GM13976 (cell line): ENCODE data around the gene ADCK1.
"Not testable (repeated sequence)": the region's sequence is repeated elsewhere in the genome, so short reads cannot be mapped to it uniquely, and the experiment has no call there.

Source experiments
- DNase-seq: peaks from one replicate; pipeline ENCODE4 v3.0.0; 2012; ENCODE audit warnings: low spot score
- in situ Hi-C: fragments of 300-500 bp; cut with MboI; formaldehyde crosslinking; loops from one replicate; pipeline ENCODE4 v1.12.0; 2022; ENCODE audit warnings: low sequenced_read_pairs, mixed read lengths, inconsistent platforms; ENCODE audit not compliant: unreplicated experiment
- TF ChIP-seq, protein P1 (sequence below): IDR thresholded peaks from 2 replicates; pipeline ENCODE4 v1.5.1; 2012; ENCODE audit warnings: borderline replicate concordance, mild to moderate bottlenecking; ENCODE audit not compliant: insufficient read depth; ENCODE audit errors: extremely low read depth, missing control alignments, control extremely low read depth

Gene ADCK1

DNA sequence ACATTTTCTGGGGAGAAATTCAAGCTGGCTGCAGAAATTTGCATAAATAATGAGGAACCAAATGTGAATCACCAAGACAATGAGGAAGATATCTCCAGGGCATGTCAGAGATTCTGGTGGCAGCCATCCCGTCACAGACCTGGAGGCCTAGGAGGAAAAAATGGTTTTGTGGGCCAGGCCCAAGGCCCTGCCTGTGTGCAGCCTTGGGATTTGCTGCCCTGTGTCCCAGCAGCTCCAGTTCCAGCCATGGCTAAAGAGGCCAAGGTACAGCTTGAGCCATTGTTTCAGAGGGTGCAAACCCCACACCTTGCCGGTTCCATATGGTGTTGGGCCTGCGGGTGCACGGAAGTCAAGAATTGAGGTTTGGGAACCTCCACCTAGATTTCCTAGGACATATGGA lies 147.5 kb downstream of the ADCK1 start:
- TF ChIP-seq, protein P1, sequence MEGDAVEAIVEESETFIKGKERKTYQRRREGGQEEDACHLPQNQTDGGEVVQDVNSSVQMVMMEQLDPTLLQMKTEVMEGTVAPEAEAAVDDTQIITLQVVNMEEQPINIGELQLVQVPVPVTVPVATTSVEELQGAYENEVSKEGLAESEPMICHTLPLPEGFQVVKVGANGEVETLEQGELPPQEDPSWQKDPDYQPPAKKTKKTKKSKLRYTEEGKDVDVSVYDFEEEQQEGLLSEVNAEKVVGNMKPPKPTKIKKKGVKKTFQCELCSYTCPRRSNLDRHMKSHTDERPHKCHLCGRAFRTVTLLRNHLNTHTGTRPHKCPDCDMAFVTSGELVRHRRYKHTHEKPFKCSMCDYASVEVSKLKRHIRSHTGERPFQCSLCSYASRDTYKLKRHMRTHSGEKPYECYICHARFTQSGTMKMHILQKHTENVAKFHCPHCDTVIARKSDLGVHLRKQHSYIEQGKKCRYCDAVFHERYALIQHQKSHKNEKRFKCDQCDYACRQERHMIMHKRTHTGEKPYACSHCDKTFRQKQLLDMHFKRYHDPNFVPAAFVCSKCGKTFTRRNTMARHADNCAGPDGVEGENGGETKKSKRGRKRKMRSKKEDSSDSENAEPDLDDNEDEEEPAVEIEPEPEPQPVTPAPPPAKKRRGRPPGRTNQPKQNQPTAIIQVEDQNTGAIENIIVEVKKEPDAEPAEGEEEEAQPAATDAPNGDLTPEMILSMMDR = no peak
- in situ Hi-C loops = no loop called here
- DNase-seq = no peak

DNA sequence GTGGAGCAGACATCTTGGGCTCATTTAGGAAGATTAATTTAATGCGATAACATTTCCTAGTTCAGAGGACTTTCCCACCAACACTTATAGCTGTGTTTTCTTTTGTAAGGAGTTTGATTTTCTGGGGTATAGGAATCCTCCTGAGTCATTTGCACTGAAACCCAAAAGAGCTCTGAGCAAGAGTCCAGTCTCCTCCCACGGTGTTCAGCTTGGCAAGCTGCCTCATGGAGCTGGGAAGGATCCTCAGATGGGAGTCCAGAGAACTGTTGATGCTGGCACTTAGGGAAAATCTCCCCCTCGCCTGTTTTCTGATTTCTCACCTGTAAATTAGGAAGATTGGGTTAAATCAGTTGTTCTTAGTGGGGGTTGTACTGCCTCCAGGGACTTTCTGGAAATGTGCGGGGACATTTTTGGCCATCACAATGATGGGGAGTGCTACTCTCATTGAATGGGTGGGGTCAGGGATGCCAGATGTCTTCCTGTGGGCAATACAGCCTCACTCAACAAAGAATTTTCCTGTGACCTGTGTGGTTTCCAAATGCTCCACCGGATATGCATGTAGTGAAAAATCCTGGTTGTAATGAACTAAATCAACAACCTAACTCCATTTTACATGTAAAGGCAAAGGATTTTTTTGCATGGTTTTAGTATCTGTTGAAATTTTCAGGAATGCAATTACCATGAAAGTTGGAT lies 150.6 kb downstream of the ADCK1 start:
- in situ Hi-C loops = no loop called here
- no peak for DNase-seq
- TF ChIP-seq, protein P1 = no peak

DNA sequence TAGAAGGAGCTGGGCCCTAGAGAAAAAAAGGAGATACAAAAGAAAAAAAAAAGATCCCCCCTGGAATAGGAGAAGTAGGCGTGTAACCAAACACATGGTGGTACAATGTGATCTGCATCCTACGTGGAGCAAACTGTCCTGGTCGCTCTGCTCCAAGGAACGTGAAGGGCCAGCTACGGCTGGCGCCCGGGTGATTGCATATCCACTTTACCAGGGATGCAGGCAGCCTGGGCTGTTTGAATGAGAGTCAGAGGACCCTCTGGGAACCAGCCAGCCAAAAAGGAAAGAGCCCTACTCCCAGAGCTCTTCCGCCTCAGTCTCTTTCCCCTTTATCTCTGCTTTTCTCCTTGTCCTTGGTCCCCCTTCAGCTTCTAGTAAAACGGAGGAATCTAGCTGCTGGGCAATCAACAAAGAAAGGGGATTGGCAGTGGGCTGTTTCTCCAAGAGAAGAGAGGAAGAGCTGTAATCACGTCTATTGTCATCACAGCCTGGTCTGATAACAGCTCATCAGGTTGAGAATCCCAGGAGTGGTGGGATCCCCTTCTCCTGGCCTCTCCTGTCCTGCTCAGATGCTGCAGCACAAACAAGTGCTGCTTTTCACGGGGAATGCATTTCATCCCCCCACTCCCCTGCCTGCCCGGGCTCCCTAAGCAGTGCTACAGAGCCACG lies 156.0 kb downstream of the ADCK1 start:
- DNase-seq = no peak
- TF ChIP-seq, protein P1 = no peak
- in situ Hi-C loops = no loop called here

DNA sequence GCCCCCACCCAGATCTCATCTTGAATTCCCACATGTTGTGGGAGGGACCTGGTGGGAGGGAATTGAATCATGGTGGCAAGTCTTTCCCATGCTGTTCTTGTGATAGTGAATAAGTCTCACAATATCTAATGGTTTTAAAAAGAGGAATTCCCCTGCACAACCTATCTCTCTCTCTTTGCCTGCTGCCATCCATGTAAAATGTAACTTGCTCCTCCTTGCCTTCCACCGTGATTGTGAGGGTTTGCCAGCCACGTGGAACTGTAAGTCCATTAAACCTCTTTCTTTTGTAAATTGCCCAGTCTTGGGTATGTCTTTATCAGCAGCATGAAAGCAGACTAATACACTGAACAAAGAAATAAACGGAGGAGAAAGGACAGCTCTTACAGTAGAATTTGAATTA lies 159.8 kb downstream of the ADCK1 start:
- DNase-seq, in situ Hi-C loops: not testable (repeated sequence)

DNA sequence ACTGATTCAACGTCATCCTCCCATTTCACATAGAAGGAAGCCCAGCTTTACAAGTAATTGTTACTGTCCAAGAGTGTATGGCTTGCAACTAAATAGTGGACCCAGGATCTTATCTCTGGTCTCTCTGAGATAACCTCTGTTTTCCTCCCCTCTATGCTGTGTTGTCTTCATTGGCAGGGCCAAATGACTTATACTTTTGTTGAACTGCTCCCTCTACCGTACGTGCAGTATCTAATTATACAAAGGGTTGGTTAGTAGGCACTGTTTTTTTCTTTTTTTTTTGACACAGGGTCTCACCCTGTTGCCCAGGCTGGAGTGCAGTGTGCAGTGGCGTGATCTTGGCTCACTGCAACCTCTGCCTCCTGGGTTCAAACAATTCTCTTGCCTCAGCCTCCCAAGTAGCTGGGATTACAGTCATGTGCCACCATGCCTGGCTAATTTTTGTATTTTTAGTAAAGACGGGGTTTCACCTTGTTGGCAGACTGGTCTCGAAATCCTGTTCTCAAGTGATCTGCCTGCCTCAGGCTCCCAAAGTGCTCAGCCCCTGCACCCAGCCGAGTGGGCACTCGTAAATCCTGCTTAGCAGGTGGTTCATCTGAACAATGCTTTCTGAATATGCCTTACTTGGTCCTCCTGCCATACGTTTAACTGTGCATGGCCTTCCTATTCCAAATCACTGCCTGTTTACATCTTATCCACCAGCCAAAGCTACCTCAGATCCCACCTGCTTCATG lies 162.1 kb downstream of the ADCK1 start:
- no peak for DNase-seq
- TF ChIP-seq, protein P1 = no peak
- in situ Hi-C loops = no loop called here

DNA sequence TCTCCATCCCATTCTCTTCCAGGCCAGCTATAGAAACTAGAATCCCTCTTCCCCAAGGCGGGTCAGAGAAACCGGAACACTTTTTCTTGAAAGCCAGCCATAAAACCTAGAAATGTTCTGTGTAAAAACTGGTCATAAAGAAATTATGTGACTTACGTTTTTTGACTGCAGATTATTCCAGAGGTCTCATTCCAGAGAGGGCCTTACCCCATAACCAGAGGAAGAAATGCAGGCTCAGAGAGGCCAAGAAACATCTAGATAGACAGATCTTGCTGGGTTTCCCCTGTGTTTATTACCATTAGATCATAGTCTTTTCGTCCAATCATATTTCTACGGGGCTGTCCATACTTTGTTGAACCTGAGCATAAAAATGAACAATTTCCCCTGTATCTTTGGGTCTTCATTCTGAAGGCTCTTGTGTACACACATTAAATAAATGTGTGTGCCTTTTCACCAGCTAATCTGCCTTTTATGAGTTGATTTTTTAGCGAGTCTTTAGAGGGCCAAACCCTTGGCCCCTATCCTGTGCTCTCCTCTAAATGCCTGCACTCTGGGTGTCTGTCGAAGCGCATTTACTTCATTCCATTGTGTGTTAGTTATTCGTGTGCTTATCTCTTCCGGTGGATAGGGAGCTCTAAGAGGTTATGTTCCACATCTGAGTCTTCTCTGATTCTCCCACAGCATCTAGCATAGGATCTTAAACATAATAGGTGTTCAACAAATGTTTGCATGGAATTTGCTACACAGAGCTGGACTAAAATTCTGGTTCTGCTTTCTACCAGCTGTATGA lies 163.0 kb downstream of the ADCK1 start:
- TF ChIP-seq, protein P1 = no peak
- in situ Hi-C loops = no loop called here
- no peak for DNase-seq
